ENCODE measurements around the gene IDH1. TPM values are rescaled to one million over a fixed set of nuclear protein-coding genes. Genes with fewer than 3 reads are reported as not detected.
A peak's percentile ranks its signal among the peaks of the same experiment; 100 is the strongest.

Gene IDH1
- total RNA-seq, 1 experiment from 2014 or later: 80.2 TPM

- H3K27me3 ChIP-seq (ENCODE audit: control insufficient read depth, insufficient read depth, low read length): no peaks in the 10 kb centered on the region
- no peak overlapping the region for H3K4me3 ChIP-seq (ENCODE audit: low read depth in 2 of 2, low read length in 2 of 2)
- no peaks in the 10 kb centered on the region for H3K9me3 ChIP-seq (ENCODE audit: control insufficient read depth, insufficient read depth, low read depth, low read length)
- H3K4me1 ChIP-seq (ENCODE audit: control insufficient read depth, insufficient read depth, low read length): no peaks in the 10 kb centered on the region
- no peak for ATAC-seq
- intact Hi-C loops (cut with micrococcal nuclease; ENCODE audit: unreplicated experiment) (no loop called here), in situ Hi-C loops (cut with HindIII; ENCODE audit: low pct_unique_long_range_greater_than_20kb, low sequenced_read_pairs) (no loop called here)
- TF ChIP-seq TCF7L2 (IDR thresholded peaks at IDR 0.05; ENCODE audit: low read depth, low read length) (no peak), CTCF (IDR thresholded peaks at IDR 0.05) (no peak), POLR2AphosphoS5 (IDR thresholded peaks at IDR 0.05; ENCODE audit: low read depth, low read length) (no peak), SIN3A (IDR thresholded peaks at IDR 0.05; ENCODE audit: borderline replicate concordance, insufficient read depth, low read depth, low read length) (no peak), REST (IDR thresholded peaks at IDR 0.05; ENCODE audit: insufficient read depth in 1 of 2, low read depth in 2 of 2, low read length in 1 of 2) (no peak)
- peaks cover 59% of the 10 kb centered on the region for H3K36me3 ChIP-seq (ENCODE audit: control insufficient read depth, insufficient read depth, low read length)
- no TSS peak for BruUV-seq (replicated peaks)
- DNase-seq (ENCODE audit: low read depth, low spot score): no peak
- ChIA-PET CTCF (interaction anchor here (0.6 kb wide), 1 partner anchor 172 kb away, joined by 4 read pairs; no protein-coding TSS in a partner anchor), POLR2A (interaction anchor here (0.6 kb wide), 1 partner anchor 160 kb away, joined by 3 read pairs; no protein-coding TSS in a partner anchor)
- H3K27ac ChIP-seq (ENCODE audit: low read length): no peak overlapping the region
Measured at GRCh38 chr2:208274748-208275147, 19.9 kb upstream of the IDH1 start.

GRCh38 chr2:208269091-208269490 lies 14.2 kb upstream of the IDH1 start:
- Histone ChIP-seq H3K27me3 (ENCODE audit: control insufficient read depth, insufficient read depth, low read length) (no peaks in the 10 kb centered on the region), H3K9me3 (ENCODE audit: control insufficient read depth, insufficient read depth, low read depth, low read length) (no peaks in the 10 kb centered on the region), H3K4me1 (ENCODE audit: control insufficient read depth, insufficient read depth, low read length) (peaks cover 18% of the 10 kb centered on the region), H3K27ac (ENCODE audit: low read length) (no peak overlapping the region), H3K4me3 (ENCODE audit: low read depth in 2 of 2, low read length in 2 of 2) (no peak overlapping the region), H3K36me3 (ENCODE audit: control insufficient read depth, insufficient read depth, low read length) (peaks cover 31% of the 10 kb centered on the region)
- no peak for ATAC-seq
- CTCF ChIA-PET: interaction anchor here (0.5 kb wide), 1 partner anchor 70 kb away, joined by 3 read pairs; no protein-coding TSS in a partner anchor
- in situ Hi-C loops (cut with HindIII; ENCODE audit: low pct_unique_long_range_greater_than_20kb, low sequenced_read_pairs): no loop called here
- intact Hi-C loops (cut with micrococcal nuclease; ENCODE audit: unreplicated experiment): no loop called here
- BruUV-seq (replicated peaks): no TSS peak
- TF ChIP-seq CTCF (IDR thresholded peaks at IDR 0.05) (peak; percentile 25), POLR2AphosphoS5 (IDR thresholded peaks at IDR 0.05; ENCODE audit: low read depth, low read length) (no peak)
- POLR2A ChIA-PET: interaction anchor here (0.6 kb wide), 1 partner anchor 21 kb away, joined by 4 read pairs; no protein-coding TSS in a partner anchor
- no peak for DNase-seq (ENCODE audit: low read depth, low spot score)

Data from Panc1 (cell line).